ENCODE results near the gene SYTL1.

DNA sequence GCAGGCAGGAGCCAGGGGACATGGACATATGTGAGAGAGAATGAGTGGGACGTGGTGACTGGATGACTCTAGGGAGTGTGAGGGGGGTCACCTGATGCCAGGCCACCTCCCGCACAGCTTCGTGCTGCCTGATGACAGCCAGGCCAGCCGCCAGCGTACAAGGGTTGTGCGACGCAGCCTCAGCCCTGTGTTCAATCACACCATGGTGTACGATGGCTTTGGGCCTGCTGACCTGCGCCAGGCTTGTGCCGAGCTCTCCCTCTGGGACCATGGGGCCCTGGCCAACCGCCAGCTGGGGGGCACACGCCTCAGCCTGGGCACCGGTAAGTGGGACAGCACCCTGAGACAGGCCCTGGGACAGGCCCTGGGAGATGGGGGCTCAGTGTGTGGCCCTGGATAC lies 11.3 kb downstream of the SYTL1 start:
- TF ChIP-seq, protein P1, sequence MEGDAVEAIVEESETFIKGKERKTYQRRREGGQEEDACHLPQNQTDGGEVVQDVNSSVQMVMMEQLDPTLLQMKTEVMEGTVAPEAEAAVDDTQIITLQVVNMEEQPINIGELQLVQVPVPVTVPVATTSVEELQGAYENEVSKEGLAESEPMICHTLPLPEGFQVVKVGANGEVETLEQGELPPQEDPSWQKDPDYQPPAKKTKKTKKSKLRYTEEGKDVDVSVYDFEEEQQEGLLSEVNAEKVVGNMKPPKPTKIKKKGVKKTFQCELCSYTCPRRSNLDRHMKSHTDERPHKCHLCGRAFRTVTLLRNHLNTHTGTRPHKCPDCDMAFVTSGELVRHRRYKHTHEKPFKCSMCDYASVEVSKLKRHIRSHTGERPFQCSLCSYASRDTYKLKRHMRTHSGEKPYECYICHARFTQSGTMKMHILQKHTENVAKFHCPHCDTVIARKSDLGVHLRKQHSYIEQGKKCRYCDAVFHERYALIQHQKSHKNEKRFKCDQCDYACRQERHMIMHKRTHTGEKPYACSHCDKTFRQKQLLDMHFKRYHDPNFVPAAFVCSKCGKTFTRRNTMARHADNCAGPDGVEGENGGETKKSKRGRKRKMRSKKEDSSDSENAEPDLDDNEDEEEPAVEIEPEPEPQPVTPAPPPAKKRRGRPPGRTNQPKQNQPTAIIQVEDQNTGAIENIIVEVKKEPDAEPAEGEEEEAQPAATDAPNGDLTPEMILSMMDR (conservative IDR thresholded peaks at IDR 0.05; ENCODE audit: low read length), result no peak
- TF ChIP-seq EZH2phosphoT487 (IDR thresholded peaks at IDR 0.05; ENCODE audit: borderline replicate concordance, low read depth, low read length), result no peak

Data from OCI-LY7 (cell line).